HL-60 (cell line): ENCODE data around the gene ZSWIM4.

Source experiments
- POLR2AphosphoS5 ChIP-seq: IDR thresholded peaks from 2 replicates; pipeline ENCODE4 v1.6.1; 2012; ENCODE audit warnings: low read depth
- TF ChIP-seq, protein P1 (sequence below): IDR thresholded peaks from one replicate; pipeline ENCODE4 v1.5.1; 2011; ENCODE audit warnings: low read length, control low read depth, inconsistent platforms; ENCODE audit not compliant: insufficient read depth

- TF ChIP-seq, protein P1, sequence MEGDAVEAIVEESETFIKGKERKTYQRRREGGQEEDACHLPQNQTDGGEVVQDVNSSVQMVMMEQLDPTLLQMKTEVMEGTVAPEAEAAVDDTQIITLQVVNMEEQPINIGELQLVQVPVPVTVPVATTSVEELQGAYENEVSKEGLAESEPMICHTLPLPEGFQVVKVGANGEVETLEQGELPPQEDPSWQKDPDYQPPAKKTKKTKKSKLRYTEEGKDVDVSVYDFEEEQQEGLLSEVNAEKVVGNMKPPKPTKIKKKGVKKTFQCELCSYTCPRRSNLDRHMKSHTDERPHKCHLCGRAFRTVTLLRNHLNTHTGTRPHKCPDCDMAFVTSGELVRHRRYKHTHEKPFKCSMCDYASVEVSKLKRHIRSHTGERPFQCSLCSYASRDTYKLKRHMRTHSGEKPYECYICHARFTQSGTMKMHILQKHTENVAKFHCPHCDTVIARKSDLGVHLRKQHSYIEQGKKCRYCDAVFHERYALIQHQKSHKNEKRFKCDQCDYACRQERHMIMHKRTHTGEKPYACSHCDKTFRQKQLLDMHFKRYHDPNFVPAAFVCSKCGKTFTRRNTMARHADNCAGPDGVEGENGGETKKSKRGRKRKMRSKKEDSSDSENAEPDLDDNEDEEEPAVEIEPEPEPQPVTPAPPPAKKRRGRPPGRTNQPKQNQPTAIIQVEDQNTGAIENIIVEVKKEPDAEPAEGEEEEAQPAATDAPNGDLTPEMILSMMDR: no peak
- no peak for TF ChIP-seq POLR2AphosphoS5
These were observed 4.4 kb downstream of the ZSWIM4 start for GRCh38 chr19:13799669-13800068.
